COR-L47 (cell line): ENCODE data around the gene HSPBP1.

Experiments used
- DNase-seq: peaks from one replicate; lab custom pipeline; 2025; lab: John Stamatoyannopoulos, UW

HSPBP1 gene

DNA sequence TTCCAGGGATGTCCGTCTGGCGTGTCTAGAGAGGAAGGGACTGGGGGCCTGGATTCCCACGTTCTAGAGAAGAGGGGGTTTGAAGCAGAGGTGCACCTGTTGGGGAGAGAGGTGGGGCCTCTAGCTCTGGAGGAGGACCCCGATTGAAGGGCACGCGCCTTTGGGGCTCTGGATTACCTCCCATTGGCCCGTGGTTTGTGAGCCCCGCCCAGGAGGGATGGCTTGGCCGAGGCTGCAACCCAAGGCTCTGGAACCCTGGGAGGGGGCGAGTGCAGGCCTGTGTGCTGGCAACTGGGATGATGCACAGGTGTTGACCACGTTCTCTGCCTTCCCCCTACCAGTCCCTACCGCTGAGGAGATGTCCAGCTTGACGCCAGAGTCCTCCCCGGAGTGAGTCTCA, 25.1 kb upstream of the HSPBP1 start:
- DNase-seq, result no peak

DNA sequence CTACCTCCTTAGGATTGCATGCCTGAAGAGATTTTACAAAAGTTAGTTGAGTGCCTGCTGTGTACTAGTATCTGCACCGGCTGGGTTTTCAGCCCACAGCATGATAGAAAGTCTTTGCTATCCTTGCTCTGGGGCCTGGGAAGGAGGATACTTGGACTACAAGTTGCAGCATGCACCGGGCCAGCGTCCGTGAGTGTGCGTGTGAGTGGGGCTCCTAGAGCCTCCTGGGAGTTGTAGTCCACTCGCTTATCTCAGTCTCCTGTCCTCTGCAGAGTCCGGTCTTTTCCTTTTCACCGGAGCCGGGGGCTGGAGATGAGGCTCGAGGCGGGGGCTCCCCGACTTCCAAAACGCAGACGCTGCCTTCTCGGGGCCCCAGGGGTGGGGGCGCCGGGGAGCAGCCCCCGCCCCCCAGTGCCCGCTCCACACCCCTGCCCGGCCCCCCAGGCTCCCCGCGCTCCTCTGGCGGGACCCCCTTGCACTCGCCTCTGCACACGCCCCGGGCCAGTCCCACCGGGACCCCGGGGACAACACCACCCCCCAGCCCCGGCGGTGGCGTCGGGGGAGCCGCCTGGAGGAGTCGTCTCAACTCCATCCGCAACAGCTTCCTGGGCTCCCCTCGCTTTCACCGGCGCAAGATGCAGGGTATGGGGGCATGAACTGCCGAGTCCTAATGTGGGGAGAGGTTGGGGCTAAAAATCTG, 24.5 kb upstream of the HSPBP1 start:
- DNase-seq, result no peak

DNA sequence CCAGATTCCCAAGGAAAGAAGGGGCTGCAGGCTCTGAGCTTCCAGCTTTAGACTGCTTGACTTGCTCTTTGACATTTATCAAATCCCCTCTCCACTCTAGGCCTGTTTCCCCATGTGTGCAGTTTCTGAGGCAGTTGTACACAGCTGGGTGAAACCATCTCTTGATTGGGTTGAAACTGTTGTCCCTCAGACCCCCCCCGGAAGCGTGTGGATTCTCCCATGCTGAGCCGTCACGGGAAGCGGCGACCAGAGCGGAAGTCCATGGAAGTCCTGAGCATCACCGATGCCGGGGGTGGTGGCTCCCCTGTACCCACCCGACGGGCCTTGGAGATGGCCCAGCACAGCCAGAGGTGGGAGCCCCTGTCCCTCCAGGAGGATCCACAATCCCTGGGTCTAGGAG, 23.6 kb upstream of the HSPBP1 start:
- no peak for DNase-seq

DNA sequence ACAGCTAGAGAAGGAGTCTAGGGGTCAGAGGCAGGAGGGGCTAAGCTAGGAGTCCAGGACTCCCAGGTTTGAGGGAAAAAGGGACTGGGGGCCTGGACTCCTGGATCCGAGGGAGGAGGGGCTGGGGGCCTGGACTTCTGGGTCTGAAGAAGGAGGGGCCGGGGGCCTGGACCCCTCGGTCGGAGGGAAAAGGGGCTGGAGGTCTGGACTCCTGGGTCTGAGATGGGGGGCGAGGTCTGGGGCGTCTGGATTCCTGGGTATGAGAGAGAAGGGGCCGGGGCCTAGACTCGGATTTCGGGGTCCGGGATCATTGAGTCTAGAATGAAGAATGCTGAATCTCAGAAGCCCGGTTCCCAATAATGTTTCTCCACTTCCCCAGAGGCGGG, 22.4 kb upstream of the HSPBP1 start:
- no peak for DNase-seq

DNA sequence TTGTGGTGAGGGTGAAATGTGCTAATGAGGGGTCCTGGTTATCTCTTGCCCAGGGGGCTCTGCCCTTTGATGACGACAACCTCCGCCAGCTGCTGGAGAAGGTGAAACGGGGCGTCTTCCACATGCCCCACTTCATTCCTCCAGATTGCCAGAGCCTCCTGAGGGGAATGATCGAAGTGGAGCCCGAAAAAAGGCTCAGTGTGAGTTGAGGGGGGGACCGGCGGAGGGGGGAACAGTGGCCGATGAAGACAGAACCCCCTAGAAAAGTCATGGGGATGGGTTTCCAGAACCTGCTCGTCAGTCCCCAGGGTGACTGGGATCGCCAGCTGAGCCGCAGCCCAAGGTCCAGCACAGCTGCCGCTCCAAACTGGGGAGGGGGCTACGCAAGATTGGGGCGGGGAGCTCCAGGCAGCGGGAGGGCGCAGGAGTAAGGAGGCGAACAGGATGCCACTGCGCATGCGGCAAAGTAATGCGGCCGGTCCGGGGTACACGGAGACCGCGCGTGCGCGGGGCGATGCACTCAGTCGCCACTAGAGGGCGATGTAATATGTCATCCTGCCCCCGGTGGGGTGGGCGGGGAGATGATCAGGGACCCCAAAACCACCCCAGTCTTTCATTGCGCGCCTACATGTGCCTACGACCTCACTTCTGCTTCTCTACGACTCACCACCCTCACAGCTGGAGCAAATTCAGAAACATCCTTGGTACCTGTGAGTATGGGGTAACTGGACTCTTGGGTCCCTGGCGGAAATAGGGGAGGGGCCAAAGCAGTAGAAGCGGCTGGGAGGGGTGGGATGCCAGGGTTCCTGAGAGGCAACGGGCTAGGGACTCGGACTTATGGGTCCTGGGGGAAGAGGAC, 21.8 kb upstream of the HSPBP1 start:
- peak; percentile 65 for DNase-seq

DNA sequence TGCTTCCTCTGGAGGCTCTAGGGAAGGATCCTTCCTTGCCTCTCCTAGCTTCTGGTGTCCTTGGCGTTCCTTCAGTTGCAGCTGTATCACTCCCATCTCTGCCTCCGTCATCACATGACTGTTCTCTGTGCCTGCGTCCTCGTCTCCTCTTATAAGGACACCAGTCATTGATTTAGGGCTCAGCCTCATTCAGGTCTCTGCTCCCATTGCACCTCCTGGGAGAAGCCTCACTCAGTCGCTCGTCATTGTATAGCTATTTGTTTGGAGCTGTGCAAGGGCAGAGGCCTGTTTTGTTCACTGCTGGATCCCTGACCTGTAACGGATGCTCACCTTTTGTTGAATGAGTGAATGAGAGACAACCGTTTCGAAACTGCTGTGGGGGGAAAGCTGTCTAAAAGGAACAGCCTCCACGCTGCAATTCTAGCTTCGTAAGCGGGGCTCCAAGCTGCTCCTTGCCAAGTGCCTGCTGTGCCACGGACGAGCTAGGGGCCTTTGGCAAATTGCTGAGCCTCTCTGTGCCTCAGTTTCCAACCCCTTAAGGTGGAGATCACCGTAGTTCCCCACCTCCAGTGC, 21.1 kb upstream of the HSPBP1 start:
- no peak for DNase-seq

DNA sequence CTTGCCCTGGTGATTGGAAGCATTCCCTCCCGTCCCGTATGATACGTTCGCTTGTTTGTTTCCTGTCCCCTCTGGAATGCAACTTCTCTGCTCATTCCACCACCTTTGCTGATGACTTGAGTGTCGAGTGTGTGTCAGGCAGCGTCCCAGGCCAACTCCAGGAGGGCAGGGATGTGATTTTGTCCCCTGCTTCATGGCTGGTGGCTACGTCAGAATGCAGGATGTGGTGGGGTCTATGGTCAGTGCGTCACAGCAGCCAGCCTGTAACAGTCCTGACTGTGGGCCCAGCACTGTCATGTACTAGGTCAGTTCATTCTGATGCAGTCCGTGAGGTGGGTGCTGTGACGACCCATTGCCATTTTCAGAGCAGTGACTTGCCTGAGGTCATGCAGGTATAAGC, 20.1 kb upstream of the HSPBP1 start:
- no peak for DNase-seq

DNA sequence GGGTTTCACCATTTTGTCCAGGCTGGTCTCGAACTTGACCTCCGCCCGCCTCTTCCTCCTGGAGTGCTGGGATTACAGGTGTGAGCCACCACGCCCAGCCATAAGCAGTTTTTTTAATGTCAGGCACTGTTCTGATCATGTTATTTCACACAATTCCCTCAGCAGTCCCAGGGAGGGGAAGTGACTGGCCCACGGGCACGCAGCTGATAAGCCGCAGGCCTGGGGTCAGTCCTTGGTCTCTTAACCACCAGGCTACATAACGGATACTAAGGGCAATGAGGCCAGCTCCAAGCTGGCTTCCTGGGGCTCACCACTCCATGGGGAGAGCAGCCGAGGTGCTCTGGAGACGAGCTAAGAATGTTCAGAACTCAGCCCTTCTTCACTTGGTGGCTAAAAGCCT, 17.4 kb upstream of the HSPBP1 start:
- no peak for DNase-seq

DNA sequence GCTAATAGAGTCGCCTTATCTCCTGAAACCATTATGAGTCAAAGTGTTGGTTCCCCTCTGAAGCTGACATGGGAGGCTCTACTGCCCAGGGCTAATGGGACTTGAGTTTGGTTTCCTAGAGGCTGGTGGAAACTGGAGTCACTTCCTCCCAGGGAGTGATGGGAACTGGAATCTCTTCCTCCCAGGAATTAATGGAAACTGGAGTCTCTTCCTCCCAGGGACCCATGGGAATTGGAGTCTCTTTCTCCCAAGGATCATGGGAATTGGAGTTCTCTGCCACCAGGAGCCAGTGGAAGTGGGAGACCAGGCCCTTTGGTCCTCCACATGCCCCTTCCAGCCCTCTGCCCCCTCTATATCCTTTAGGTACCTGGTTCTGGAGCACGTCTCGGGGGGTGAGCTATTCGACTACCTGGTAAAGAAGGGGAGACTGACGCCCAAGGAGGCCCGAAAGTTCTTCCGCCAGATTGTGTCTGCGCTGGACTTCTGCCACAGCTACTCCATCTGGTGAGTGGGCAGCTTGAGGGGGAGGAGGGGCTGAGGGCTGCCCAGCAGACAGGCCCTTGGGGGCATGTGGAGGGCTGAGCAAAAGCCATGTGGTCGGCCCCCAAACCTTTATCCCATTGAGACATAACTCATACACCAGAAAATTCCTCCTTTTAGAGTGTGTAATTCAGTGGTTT, 9.3 kb upstream of the HSPBP1 start:
- DNase-seq, result no peak

DNA sequence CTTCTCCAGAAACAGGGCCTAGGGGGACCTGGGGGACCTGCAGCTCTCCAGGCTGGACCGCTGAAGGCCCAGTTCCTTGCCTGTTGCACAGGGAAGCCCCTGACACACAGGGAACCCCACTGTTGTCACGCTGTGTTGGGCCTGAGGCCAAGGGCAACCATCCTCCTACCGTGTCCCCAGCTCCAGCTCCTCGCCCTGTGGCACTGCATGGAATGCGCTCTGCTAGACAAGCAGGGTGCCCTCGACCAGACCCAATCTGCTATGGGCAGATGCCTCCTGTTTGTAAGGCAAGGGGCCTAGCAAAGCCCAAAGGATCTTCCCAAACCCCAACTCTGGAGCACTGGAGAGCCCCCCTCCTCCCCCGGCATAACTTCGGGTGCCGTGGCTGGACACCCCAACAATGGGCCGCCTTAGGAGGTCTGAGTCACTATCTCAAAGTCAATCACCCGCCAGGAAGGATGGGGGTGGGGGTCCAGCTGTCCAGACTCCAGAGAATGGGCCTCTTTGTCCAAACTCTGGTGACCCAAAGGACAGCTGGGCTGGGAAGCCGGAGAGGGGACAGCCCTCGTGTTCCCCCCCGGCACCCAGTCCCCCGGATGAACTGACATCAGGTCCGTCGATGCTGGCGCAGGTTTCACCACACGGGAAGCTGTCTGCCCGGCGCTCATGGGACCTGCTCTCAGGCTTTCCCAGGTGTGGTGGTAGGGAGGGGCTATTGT, 7.6 kb upstream of the HSPBP1 start:
- DNase-seq, result no peak

DNA sequence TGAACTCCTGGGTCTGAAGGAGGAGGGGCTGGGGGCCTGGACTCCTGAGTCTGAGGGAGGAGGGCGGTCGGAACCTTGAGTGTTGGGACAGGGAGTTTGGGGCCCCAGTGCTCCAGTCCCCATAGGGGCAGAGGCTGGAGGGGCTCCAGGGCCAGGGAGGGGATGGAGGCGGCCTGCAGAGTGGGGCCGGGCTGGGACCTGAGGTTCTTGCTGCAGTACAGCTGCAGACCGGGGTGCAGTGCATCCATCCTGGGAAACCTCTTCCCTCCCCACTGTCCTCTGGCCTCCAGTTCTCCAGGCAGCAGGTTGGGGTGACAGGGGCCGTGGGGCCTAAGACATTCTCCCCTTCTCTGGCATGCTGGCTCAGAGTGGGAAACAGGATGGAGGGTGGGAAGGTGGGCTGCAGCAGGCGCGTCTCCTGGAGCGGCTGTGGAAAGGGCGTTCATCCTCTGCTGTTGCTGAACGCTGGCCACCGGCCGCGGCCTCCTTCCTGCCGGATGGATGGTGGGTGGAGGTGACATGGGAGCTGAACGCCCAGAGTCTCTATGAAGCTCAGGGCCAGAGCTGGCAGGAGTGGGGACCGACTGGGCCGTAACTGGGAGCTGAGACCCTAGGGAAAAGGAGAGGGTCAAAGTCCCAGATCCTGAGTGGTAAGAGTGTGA, 5.5 kb upstream of the HSPBP1 start:
- no peak for DNase-seq

DNA sequence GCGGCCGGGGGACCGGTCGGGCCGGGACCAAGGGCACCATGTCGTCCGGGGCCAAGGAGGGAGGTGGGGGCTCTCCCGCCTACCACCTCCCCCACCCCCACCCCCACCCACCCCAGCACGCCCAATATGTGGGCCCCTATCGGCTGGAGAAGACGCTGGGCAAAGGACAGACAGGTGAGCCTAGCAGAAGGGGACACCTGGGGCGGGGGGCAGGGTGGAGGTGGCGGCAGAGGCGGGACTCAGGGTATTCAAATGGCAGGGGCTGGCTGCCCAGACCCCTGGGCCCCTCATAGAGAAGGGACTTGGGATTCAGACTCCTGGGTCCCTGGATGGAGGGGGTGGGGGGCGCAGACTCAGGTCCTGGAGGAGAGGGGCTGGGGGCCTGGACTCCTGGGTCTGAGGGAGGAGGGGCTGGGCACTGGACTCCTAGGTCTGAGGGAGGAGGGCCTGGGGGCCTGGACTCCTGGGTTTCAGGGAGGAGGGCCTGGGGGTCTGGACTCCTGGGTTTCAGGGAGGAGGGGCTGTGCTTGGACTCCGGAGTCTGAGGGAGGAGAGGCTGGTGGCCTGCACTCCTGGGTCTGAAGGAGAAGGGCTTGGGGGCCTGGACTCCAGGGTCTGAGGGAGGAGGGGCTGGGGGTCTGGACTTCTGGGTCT, 4.6 kb upstream of the HSPBP1 start:
- DNase-seq, result peak; percentile 24

DNA sequence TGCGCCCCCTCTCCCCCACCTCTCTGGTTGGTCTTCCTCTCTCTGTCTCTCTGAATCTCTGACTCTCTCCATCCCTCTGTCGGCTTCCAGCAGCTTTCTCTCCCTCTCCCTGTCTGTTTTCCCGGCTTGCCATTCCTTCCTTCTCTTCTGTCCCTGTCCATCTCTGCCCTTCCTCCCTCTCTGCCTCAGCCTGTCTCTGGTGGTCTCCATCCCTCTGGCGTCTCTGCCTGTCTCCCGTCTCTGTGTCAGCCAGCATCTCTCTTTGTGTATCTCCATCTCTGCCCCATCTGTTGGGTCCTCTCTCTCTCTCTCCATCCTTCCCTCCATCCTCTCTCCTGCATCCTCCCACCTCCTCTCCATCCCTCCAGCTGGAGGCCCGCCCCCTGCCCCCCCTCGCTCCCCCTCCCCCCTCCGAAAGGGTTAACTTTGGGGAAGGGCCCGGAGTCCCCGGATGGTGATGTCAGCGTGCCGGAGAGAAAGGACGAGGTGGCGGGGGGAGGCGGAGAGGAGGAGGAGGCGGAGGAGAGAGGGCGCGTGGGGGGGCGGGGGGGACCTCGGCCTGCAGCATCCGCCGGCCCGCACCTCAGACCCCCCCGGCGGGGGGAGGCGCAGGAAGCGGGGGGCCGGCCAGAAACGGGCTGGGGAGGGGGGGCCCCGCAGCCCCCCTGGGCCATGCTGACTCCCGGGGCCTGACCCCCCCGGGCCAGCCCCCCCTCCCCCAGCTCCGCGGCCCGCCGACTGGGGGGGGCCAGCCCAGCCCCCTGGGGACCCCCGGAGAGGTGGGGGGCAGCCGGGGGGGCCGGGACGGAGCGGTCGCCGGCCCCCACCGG, 3.9 kb upstream of the HSPBP1 start, which contains the start of gene BRSK1:
Gene BRSK1 (plus strand): TSS at position 450 of the 830 bp plus-strand sequence. CDS start 446 bp downstream, outside the sequence.
- DNase-seq, result peak; percentile 79

DNA sequence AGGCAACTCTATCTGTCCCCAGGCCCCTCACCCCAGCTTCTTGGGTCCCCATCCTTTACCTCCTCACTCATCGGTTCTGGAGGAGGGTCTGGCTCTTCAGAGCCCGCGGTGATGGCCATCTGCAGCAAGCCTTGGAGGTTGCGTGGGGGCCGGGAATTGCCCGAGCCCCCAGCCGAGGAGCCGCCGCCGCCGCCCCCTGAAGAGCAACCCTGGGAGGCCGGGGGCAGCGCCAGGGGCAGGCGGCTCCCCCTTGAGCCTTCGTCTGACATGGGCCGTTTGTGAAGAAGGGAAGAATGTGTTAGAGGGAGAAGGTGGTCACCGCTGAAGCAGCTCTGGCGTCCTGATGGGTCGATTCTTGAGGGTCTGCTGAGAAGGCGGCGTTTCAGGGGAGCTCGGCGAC, 570 bp downstream of the HSPBP1 start:
- DNase-seq, result no peak

DNA sequence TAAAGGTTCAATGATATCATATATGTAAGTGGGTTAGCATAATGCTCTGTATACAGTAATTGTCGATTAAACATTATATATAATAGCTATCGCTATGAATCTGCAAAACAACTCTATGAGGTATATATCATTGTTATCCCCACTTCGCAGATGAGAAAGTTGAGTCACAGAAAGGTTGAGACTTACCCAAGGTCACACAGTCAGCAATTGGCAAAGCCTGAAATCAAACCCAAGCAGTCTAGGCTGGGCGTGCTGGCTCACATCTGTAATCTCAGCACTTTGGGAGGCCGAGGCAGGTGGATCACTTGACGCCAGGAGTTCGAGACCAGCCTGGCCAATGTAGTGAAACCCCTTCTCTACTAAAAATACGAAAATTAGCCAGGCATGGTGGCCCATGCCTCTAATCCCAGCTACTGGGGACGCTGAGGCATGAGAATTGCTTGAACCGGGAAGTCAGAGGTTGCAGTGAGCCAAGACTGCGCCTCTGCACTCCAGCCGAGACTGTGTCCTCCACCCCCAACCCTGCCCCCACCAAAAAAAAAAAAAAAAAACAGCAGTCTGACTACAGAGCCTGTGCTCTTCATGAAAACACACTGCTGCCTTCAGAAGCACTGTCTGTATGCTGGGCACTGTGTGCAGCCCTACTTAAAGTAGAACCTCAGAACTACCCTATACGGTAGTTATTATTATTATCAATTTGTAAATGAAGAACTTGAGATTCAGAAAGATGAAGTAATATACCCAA, 1.3 kb downstream of the HSPBP1 start:
- DNase-seq, result no peak

DNA sequence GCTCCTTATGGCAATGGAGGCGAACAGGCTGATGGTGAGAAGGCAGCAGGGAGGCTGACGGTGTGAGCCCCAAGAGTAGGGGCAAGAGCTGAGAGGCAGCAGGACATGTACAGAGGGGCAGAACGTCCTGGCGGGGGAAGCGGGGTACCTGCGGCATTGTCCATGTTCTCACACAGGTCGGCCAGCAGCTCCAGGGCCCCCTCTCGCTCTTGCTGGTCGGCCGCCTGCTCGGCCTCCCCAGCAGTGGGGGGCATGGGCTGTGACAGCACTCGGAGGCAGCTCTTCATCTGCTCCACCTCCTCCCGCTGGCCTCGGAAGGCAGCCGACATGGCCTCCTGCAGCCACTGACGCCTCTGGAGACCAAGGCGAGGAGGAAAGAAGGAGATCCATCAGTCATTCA, 2.4 kb downstream of the HSPBP1 start:
- no peak for DNase-seq

DNA sequence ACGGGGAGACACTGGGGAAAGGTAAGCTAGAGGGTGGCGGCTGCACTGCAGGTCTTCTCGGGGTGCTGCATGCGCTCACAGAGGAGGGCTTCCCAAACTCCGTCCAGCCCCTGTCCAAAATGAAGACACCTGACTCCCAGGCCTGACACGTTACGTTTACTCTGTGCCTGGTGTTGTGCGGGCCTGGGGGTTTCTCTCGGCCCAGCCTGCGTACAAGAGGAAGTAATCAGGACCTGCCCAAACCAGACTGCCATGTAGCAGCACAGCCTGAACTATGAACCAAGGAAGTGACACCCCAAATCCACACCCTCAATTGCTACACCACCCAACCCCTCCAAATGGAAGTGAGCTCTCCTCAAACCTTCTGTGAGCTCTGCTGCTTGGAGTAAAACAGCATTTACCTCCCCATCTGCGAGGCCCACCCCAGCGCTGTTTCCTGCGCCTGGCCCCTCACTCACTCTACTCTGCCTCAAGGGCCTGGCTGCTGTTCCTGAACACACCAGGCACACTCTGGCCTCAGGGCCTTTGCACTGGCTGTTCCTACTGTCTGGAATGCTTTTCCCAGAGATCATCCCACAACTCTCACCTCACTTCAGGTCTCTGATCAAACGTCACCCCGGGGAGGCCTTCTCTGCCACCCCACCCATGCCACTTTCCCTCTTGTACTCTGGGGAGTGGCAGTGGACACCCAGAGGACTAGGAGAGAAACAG, 3.0 kb downstream of the HSPBP1 start:
- DNase-seq, result no peak
